ENCODE data around the gene SPDYE16.
"Not testable (repeated sequence)": the region's sequence is repeated elsewhere in the genome, so short reads cannot be mapped to it uniquely, and the experiment has no call there.

Gene SPDYE16, protein sequence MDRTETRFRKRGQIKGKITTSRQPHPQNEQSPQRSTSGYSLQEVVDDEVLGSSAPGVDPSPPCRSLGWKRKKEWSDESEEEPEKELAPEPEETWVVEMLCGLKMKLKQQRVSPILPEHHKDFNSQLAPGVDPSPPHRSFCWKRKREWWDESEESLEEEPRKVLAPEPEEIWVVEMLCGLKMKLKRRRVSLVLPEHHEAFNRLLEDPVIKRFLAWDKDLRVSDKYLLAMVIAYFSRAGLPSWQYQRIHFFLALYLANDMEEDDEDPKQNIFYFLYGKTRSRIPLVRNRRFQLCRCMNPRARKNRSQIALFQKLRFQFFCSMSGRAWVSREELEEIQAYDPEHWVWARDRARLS

DNA sequence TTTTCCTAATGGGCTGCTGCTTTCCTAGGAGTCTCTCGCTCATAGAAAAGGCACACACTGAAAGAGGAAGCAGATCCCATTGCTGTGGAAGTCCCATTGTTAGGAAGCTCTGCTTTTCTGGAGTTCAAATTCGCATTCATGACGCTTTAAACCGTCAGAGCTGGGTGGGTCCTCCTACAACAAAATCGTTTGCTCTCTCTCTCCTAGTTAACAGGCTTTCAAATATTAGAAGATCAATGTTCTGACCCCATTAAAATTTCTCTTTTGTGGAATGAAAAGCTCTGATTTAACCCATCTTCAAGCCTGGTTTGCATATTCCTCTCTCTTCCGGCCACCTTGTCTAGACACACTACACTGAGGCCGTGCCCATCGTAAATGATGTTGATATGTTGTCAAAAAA is at the start of gene SPDYE16:
SPDYE16 (minus strand) TSS at position 101 of the 400 bp plus-strand sequence. CDS start 1,838 bp downstream, outside the sequence.
- DNase-seq (ENCODE audit: low read depth in 2 of 2), result not testable (repeated sequence)

DNA sequence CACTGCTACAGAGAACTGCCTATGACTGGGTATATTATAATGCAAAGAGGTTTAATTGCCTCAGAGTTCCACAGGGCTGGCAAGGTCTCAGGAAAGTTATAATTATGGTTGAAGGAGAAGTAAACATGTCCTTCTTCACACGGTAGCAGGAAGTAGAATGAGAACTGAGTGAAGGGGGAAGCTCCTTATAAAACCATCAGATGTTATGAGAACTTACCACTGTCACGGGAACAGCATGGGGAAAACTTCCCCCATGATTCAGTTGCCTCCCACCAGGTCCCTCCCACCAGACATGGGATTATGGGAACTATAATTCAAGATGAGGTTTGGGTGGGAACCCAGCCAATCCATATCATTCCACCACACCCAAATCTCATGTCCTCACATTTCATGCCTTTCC is 49.6 kb upstream of the SPDYE16 start:
- DNase-seq (ENCODE audit: low read depth in 2 of 2), result not testable (repeated sequence)

DNA sequence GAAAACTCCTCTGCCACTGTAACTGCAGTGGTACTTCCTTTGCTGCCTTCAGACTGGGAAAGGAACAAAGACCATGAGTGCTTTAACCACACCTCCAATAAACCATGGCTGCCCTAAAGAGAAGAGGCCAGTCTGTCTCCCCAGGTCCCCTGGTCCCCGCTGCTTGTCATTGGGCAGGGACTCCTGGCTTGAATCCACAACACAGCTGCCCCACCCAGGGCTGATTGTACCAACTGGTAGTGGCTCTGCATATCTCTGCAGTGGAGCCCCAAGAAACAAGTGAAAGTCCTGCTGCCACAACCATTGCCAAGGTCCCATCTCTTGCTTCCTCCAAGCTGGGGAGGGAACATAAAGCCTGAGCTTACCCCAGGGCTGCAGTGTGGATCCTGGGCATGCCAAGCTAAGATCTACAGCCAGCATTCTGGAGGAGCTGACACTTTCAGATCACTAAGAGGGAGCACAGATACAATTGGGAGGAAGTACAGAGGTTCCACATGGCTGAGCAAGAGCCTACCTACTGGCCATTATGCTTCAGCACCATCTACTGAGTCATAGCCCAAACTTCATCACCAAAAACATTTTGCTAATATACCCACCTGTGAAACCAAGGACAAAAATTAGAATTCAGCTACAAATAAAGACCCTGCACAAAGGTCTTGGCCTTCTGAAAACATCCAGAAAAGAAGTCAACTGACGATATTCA is 48.7 kb upstream of the SPDYE16 start:
- not testable (repeated sequence) for DNase-seq (ENCODE audit: low read depth in 2 of 2)

DNA sequence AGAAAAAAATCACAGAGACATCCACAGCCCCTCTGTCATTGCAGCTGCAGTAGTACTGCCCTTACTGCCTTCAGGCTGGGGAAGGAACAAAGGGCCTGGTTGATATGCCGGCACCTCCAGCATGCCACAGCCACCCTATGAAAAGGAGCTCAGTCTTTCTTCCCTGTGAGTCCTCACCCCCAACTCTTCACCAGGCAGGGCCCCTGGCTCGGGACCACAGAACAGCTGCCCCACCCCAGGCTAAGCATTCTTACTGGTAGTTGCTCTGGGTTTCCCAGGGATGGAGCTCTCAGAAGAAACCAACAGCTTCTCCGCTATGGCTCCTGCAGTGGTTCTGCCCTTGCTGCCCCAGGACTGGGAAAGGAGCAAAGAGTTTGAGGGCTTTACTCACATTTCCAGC is 47.9 kb upstream of the SPDYE16 start:
- not testable (repeated sequence) for DNase-seq (ENCODE audit: low read depth in 2 of 2)

DNA sequence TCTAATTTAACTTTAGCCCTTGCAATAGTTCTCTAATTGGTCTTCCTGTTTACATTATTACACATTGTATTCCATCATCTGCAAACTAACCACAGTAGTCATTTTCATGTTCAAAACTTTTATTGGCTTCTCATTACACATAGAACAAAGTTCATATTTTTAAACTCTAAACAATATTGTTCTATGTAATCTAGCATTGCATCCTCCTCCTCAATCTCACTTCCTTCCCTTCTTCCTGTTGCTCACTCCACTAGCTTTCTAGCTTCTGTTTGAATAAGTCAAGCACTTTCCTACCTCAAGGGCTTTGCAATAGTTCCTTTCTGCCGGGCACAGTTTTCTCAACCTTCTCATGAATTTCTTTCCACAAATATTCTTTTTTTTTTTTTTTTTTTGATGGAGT is 45.5 kb upstream of the SPDYE16 start:
- DNase-seq (ENCODE audit: low read depth in 2 of 2), result not testable (repeated sequence)

DNA sequence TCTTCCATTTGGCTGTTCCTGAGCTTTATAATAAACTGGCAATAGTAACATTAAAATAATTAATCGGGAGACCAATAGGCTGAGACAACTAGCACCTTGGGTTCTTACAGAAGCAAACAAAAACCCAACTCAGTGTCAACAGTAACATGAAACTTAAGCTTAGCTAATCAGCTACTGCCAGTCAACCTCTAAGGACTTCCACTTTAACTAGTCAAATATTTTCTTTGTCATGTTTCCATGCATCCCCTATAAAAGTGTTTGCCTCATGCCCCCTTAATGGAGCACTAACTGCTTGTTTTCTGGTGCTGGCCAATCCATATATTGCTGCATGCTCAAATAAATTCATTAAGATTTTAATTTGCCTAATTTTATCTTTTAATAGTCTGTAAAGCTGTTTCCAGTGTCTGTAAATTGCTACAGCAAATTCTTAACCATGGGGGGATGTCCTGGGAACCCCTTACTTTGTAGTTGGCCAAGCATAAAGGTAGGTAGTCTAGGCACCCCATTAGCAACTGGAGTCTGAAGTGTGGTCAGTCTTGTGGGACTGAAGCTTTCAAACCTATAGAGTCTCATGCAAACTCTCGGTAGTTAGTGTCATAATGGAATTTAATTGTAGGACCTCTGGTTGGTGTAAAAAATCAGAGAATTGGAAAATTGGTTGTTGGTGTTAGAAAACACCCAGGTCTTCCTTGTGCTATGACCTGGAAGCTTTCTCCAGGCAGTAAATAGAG is 43.7 kb upstream of the SPDYE16 start:
- not testable (repeated sequence) for DNase-seq (ENCODE audit: low read depth in 2 of 2)

DNA sequence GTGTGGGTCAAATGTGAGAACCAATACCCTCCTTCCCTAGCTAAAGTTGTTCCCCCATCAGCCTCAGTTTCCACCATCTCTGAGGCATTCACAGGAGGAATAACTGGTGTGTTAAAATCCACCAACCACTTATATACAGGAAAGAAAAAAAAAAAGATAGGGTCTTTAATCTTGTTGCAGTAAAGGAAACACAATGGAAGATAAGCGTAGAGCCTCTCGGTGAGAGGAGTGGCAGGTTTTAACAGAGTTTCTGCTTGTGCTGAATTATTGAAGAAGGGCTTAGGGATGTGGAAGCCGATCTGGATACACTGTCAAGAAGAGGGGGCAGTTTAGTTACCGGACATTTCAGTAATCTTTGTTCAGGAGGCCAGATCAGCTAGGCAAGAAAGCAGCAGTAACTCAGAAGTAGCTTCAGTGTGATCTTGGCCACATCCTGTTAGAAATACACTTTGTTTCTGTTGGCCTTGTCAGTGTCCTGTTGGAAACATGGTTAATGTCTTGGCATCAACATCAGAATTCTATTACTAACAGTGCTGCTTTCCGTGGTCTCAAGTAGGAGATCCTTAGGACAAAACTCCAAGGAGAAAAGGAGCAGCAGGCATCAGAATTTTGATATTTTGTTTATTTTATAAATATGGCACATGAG is 40.7 kb upstream of the SPDYE16 start:
- not testable (repeated sequence) for DNase-seq (ENCODE audit: low read depth in 2 of 2)

DNA sequence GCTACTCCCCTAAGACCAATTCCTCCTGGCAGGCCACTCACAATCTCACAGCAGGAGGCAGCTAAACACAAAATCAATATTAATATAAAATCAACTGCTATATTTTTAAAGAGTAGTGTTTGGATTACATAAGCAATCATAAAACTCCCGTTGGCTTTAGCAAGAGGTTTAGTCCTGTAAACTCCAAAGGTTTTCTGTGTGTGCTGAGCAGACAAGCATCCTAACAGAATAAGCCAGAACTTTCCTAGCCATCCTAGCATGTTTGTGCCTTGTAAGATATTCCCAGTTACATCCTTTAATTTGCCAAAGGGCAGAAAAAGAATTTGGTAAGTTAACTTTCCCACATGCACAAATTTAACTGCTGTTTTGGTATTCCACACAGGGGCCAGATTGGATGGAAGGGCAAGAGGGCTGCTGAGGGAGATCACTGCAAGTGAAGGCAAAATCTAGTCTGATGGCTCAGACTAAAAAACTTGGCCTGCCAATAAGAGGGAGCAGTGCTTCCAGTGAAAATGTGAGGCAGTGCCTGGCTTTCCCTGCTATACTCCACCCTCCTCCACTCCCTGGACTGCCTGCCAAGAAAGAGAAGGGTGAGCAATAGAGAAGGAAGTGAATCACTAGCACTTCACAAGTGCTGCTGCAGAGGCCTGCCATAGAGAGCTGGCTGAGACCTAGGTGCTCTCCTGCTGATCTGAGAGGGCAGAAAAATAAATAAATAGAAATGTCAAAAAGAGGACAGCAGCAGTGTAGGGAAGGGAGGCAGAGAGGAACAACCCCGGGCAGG is 39.9 kb upstream of the SPDYE16 start:
- DNase-seq (ENCODE audit: low read depth in 2 of 2), result not testable (repeated sequence)

DNA sequence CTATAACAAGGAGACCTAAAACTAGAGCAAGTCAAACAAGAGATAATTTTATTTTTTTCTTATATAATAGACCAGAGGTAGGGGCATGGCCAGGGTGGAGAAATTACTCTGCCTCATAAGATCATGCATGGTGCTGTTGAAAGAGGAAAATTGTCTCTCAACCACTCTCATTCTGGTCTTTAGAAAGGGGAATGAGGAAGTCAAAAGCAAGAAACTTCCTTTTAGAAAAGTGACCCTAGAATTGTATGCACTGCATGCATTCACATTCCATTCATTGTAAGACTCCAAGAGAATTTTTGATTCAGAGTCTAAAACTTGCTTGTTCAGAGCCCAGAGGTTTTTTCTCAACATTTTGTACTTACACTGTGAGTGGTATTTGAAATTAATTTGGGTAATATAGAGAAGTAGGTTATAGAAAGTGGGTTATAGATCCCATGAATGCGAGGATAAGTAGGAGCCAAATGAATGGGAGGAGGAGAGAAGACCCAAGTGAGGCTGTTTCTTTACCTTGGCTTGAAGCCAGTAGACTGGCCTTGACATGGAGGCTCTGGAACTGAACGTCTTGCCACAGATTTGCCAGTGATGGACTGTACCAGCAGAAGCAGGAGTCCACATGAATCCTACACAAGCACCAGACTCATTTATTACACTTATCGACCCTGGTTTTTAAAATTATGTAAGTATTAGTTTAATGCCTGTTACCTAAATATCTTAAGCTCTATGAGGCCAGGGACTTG is 33.0 kb upstream of the SPDYE16 start:
- not testable (repeated sequence) for DNase-seq (ENCODE audit: low read depth in 2 of 2)

DNA sequence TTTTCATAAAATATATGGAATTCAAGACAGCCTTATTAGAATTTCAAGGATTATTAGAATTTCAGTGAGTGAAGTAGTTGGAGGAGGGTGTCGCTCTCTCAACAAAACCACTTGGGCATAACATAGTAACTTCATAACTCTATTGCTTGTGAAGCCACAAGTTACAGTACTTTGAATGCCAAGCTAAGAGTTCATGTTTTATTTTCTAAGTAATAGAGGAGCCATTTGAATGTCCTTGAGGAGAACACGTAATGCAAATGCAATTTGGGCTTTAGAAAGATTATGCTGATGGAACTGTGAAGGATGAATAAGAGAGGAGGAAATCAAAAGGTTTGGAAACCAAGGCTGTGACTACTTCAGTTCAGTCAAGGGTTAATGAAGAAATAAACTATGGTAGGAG is 32.3 kb upstream of the SPDYE16 start:
- not testable (repeated sequence) for DNase-seq (ENCODE audit: low read depth in 2 of 2)

DNA sequence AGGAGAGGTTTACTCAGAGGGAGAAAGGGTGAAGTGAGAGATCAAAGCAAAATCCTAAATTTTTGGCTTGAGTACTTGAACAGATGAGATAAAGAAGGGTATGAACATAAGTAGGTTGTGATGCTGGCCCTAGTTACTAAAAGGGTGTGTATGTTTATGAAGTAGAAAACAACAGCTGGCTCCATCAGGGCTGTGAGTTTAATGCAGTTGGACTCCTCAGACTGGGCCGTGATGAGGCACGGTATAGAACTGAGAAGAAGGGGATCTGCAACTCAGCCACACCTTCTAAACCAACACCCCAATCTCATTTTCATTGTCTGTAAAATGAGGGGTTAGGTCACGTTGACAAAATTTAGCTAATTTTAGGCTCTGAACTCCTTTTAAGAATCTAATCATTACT is 29.2 kb upstream of the SPDYE16 start:
- DNase-seq (ENCODE audit: low read depth in 2 of 2), result not testable (repeated sequence)

DNA sequence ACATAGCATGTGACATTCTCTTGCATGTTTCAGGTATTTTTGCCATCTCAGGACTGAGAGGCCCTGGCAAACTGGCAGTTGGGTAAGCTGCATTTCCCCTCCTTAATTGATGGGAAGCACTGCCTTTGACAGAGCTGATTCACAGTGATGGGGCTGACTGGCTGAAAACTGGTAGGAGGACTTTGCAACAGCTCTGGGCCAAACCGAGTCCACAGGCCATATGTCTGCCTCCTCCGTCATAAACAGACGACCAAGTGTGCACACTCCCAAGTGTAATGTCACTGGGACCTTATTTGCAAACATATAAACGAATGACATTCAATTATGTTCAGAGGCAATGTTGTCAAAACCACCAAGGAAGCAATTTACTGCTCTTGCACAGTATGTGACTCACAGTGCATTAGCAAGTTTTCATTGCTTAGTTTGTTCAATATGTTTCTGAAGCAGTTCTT is 27.3 kb upstream of the SPDYE16 start:
- not testable (repeated sequence) for DNase-seq (ENCODE audit: low read depth in 2 of 2)

DNA sequence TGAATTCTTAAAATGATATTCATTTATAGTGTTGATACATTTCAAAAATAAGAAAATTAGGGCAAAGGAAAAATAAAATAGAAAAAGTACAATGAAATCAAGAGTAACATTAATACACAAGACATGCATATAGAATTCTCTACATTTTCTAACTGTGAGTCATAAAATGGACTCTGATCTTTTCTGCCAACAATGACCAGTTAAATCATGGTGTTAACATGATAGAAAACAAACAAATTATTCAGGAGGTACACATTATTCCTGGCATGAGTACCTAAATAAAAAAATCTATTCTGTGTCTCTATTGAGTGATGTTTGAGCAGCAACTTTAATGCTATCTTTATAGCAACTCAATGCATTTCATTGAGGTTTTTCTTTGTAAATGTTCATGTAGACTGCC is 25.6 kb upstream of the SPDYE16 start:
- not testable (repeated sequence) for DNase-seq (ENCODE audit: low read depth in 2 of 2)

DNA sequence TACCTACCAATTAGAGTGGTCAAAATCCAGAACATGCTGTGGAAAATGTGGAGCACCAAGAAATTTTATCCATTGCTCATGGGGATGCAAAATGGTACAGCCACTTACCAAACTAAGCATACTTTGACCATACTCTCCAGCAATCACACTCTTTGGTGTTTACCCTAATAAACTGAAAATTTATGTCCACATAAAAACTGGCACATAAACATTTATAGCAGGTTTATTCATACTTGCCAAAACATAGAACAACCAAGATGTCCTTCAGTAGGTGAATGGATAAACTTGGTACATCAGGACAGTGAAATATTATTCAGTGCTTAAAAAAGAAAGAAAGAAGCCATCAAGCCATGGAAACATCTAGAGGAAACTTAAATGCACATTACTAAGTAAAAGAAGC is 24.7 kb upstream of the SPDYE16 start:
- not testable (repeated sequence) for DNase-seq (ENCODE audit: low read depth in 2 of 2)

DNA sequence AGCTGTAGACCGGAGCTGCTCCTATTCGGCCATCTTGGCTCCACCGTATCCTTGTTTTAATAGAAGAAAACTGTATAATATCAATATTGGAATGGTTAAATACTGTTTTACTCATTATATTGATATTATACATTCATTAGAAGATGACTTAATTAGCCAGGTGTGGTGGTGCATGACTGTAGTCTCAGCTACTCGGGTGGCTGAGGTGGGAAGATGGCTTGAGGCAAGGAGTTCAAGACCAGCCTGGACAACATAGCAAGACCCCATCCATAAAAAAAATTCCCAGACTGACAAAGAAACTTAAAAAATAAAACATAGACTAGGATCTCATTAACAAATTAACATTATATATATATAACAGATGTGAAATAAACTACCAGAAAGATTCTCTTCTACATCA is 24.2 kb upstream of the SPDYE16 start:
- DNase-seq (ENCODE audit: low read depth in 2 of 2), result not testable (repeated sequence)

DNA sequence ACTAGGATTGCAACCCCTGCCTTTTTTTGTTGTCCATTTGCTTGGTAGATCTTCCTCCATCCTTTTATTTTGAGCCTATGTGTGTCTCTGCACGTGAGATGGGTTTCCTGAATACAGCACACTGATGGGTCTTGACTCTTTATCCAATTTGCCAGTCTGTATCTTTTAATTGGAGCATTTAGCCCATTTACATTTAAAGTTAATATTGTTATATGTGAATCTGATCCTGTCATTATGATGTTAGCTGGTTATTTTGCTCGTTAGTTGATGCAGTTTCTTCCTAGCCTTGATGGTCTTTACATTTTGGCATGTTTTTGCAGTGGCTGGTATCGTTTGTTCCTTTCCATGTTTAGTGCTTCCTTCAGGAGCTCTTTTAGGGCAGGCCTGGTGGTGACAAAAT is 21.9 kb upstream of the SPDYE16 start:
- DNase-seq (ENCODE audit: low read depth in 2 of 2), result not testable (repeated sequence)

DNA sequence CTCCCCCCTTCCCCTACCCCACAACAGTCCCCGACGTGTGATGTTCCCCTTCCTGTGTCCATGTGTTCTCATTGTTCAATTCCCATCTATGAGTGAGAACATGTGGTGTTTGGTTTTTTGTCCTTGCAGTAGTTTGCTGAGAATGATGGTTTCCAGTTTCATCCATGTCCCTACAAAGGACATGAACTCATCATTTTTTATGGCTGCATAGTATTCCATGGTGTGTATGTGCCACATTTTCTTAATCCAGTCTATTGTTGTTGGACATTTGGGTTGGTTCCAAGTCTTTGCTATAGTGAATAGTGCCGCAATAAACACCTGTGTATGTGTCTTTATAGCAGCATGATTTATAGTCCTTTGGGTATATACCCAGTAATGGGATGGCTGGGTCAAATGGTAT is 18.2 kb upstream of the SPDYE16 start:
- not testable (repeated sequence) for DNase-seq (ENCODE audit: low read depth in 2 of 2)

DNA sequence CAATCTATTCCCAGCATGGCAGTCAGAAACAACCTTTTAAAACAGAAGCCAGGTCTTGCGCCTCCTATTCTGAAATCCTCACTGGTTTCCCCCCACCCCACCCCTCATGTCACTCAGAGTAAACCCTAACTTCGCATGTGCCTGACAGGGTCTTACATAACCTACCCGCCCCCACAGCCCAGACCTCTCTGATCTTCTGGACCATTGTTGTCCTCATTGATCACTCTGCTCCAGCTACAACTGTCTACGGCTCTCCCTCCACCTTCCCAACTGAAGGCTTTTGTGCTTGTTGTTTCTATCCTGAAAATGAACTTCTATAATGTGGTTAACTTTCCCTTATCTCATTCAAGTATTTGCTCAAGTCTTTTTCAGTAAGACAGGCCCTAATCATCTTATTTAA is 17.1 kb upstream of the SPDYE16 start:
- not testable (repeated sequence) for DNase-seq (ENCODE audit: low read depth in 2 of 2)

DNA sequence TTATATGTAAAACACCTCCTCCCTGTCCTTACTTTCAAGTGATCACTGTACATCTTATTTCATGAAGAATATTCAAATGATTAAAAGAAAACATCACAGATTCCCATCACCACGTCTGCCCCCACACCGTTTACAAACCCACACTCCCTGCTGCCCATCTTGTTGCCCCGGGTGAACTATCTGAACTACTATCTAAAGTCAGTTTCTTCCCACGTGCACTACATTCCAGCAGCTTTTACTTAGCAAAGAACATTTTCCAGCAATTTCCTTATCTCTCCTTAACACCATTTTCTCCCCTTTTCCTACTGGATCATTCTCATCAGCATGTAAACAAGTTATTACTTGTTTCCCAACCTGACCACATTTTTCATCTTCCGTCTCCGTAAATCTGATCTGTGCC is 16.6 kb upstream of the SPDYE16 start:
- DNase-seq (ENCODE audit: low read depth in 2 of 2), result not testable (repeated sequence)

DNA sequence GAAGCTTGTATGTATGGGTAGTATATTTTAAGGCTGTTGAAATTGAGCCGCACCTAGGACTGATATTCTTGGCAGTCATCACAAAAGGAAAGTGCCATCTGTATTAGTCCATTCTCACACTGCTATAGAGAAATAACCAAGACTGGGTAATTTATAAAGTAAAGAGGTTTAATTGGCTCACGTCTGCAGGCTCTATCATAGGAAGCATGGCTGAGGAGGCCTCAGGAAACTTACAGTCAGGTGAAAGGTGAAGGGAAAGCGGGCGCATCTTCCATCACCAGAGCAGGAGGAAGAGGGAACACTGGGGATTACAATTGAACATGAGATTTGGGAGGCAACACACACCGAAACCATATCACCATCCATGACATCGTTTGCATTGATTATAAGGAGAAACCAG is 8.9 kb upstream of the SPDYE16 start:
- DNase-seq (ENCODE audit: low read depth in 2 of 2), result not testable (repeated sequence)

Data from stimulated activated CD8-positive, alpha-beta memory T cell treated with anti-CD3 and anti-CD28 coated beads, Interleukin-7, amount 100 ng/mL, for 1 hour (primary cell).